Neural cell (in vitro differentiated cells): ENCODE results near the gene MAD1L1. TPM values are rescaled to one million over a fixed set of nuclear protein-coding genes. Genes with fewer than 3 reads are reported as not detected.

Experiments
- H2AFZ ChIP-seq: fragments of 200-600, 300-800 bp; sonication (generic), shearing (Covaris generic); 2 replicates; pipeline ENCODE4 v1.6.0; 2014; ENCODE audit warnings: low read depth, mild to moderate bottlenecking, antibody characterized with exemption, low read length, moderate library complexity
- H3F3A ChIP-seq: fragments of 200-600 bp; shearing (Covaris generic); 2 replicates; pipeline ENCODE4 v1.6.1; 2016; ENCODE audit warnings: mild to moderate bottlenecking, moderate library complexity, mixed read lengths, antibody characterized with exemption, low read length; ENCODE audit not compliant: insufficient read depth, poor library complexity, severe bottlenecking
- H3K27ac ChIP-seq: fragments of 200-600, 300-800 bp; sonication (generic), shearing (Covaris generic); 2 replicates; pipeline ENCODE4 v1.5.1; 2014; ENCODE audit warnings: mild to moderate bottlenecking, low read length, moderate library complexity
- H3K27me3 ChIP-seq: fragments of 300-800, 200-600 bp; sonication (generic), shearing (Covaris generic); 2 replicates; pipeline ENCODE4 v1.6.0; 2014; ENCODE audit warnings: mild to moderate bottlenecking, low read depth, low read length, moderate library complexity; ENCODE audit not compliant: insufficient read depth
- H3K36me3 ChIP-seq: fragments of 300-800, 200-600 bp; sonication (generic), shearing (Covaris generic); 2 replicates; pipeline ENCODE4 v1.5.1; 2014; ENCODE audit warnings: mild to moderate bottlenecking, antibody characterized with exemption, low read length, moderate library complexity; ENCODE audit not compliant: insufficient read depth
- H3K4me2 ChIP-seq: fragments of 300-800, 200-600 bp; sonication (generic), shearing (Covaris generic); 2 replicates; pipeline ENCODE4 v1.6.0; 2014; ENCODE audit warnings: mild to moderate bottlenecking, low read length
- H3K4me3 ChIP-seq: fragments of 300-800, 200-600 bp; sonication (generic), shearing (Covaris generic); 2 replicates; pipeline ENCODE4 v1.5.1; 2014; ENCODE audit warnings: mild to moderate bottlenecking, low read length, moderate library complexity
- H3K79me2 ChIP-seq: fragments of 200-600 bp; shearing (Covaris generic); replicated peaks from 2 replicates; pipeline ENCODE4 v1.6.0; 2014; ENCODE audit warnings: mild to moderate bottlenecking, low read length, moderate library complexity; ENCODE audit not compliant: insufficient read depth
- H3K9ac ChIP-seq: fragments of 300-800, 200-600 bp; sonication (generic), shearing (Covaris generic); 2 replicates; pipeline ENCODE4 v1.6.1; 2016; ENCODE audit warnings: mild to moderate bottlenecking, low read length, mixed read lengths
- H3K9me2 ChIP-seq: fragments of 200-600 bp; shearing (Covaris generic); 2 replicates; pipeline ENCODE4 v1.6.1; 2016; ENCODE audit warnings: mild to moderate bottlenecking, low read length, mixed read lengths; ENCODE audit not compliant: insufficient read depth
- H3K9me3 ChIP-seq: fragments of 200-600, 300-800 bp; sonication (generic), shearing (Covaris generic); 2 replicates; pipeline ENCODE4 v1.6.1; 2016; ENCODE audit warnings: mild to moderate bottlenecking, mixed run types, low read length, moderate library complexity, mixed read lengths
- H4K20me1 ChIP-seq: fragments of 200-600 bp; shearing (Covaris generic); 2 replicates; pipeline ENCODE4 v1.6.1; 2016; ENCODE audit warnings: mild to moderate bottlenecking, mixed run types; ENCODE audit not compliant: insufficient read depth
- CTCF ChIP-seq: fragments of 450-650 bp; IDR thresholded peaks from 2 replicates; pipeline ENCODE4 v1.5.1; 2014; ENCODE audit warnings: antibody characterized with exemption, mild to moderate bottlenecking, moderate library complexity; ENCODE audit not compliant: poor library complexity, severe bottlenecking
- EP300 ChIP-seq: fragments of 450-650 bp; conservative IDR thresholded peaks from 2 replicates; pipeline ENCODE4 v1.6.1; 2014; ENCODE audit warnings: antibody characterized with exemption, mild to moderate bottlenecking, moderate library complexity; ENCODE audit not compliant: poor library complexity, severe bottlenecking
- EZH2 ChIP-seq: fragments of 200-600, 300-800 bp; shearing (Covaris generic), sonication (generic); IDR thresholded peaks from 2 replicates; pipeline ENCODE4 v1.6.1; 2014; ENCODE audit warnings: antibody characterized with exemption, low read length, borderline replicate concordance, mild to moderate bottlenecking; ENCODE audit not compliant: insufficient read depth, poor library complexity, severe bottlenecking
- MXI1 ChIP-seq: fragments of 450-650 bp; conservative IDR thresholded peaks from 2 replicates; pipeline ENCODE4 v1.6.1; 2014; ENCODE audit warnings: antibody characterized with exemption, mild to moderate bottlenecking; ENCODE audit not compliant: poor library complexity, severe bottlenecking
- POLR2AphosphoS5 ChIP-seq: IDR thresholded peaks from 2 replicates; pipeline ENCODE4 v1.6.1; 2012
- RAD21 ChIP-seq: fragments of 450-650 bp; conservative IDR thresholded peaks from 2 replicates; pipeline ENCODE4 v1.6.1; 2014; ENCODE audit warnings: antibody characterized with exemption, mild to moderate bottlenecking, moderate library complexity
- SMC3 ChIP-seq: fragments of 450-650 bp; conservative IDR thresholded peaks from 2 replicates; pipeline ENCODE4 v1.6.1; 2014; ENCODE audit warnings: antibody characterized with exemption, mild to moderate bottlenecking, moderate library complexity; ENCODE audit not compliant: poor library complexity
- TAF1 ChIP-seq: IDR thresholded peaks from 2 replicates; pipeline ENCODE4 v1.6.1; 2012; ENCODE audit warnings: low read depth
- polyA plus RNA-seq: library from polyadenylated mRNA; depleted of rRNA; stranded (reverse); fragments of >200 nt; gene quantifications from 2 replicates; pipeline ENCODE4 v1.2.3, GENCODE V29; 2014
- TF ChIP-seq, protein P1 (sequence below): IDR thresholded peaks from 2 replicates; pipeline ENCODE4 v1.6.1; 2012; ENCODE audit warnings: borderline replicate concordance

The MAD1L1 gene
- polyA plus RNA-seq, 1 donor from 2014 or later = 31.4 TPM

DNA sequence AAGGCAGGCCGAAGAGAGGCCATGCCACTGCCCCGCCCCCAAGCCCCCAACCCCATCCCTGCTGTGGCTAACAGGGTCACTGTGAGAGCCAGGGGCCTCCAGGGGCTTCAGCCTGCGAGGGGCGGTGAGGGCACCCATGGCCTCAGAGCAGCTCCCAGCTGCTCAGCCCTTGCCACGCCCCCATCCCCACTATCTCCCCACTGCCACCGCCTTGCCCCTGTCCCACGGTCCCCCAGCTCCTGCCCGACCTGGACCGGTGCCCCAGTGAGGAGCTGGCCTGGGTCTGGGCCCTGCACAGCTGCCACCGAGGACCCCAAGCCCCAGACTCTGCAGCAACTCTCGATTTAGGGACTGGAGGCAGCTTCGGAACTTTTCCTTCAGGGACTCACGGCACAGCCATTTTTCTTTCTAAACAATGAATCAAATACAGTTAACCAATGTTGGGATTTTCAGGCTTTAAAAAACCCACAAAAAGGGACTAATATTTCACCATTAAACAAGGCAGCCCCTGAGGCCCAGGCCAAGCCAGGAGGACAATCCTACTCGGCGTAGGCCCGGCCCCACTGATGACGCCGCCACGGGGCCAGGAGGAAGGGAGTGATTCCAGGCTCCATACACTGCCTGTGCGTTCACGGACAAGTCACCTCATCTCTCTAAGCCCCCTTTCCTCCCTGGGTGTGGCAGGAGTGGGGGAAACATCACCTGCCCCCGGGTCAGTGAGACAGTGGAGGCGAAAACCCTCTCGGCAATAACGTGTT lies 325.6 kb downstream of the MAD1L1 start:
- Histone ChIP-seq H4K20me1 (no peaks in the 10 kb centered on the region), H3K9me2 (no peaks in the 10 kb centered on the region), H3K9ac (no peak overlapping the region), H3K27ac (no peak overlapping the region), H3K4me2 (no peak overlapping the region), H3K9me3 (no peaks in the 10 kb centered on the region), H3K4me3 (no peak overlapping the region), H3K79me2 (no peaks in the 10 kb centered on the region), H3K27me3 (no peaks in the 10 kb centered on the region), H3F3A (no peaks in the 10 kb centered on the region), H3K36me3 (no peaks in the 10 kb centered on the region), H2AFZ (no peak overlapping the region)
- no peak for TF ChIP-seq MXI1
- no peak for TF ChIP-seq POLR2AphosphoS5
- TF ChIP-seq RAD21 = no peak

DNA sequence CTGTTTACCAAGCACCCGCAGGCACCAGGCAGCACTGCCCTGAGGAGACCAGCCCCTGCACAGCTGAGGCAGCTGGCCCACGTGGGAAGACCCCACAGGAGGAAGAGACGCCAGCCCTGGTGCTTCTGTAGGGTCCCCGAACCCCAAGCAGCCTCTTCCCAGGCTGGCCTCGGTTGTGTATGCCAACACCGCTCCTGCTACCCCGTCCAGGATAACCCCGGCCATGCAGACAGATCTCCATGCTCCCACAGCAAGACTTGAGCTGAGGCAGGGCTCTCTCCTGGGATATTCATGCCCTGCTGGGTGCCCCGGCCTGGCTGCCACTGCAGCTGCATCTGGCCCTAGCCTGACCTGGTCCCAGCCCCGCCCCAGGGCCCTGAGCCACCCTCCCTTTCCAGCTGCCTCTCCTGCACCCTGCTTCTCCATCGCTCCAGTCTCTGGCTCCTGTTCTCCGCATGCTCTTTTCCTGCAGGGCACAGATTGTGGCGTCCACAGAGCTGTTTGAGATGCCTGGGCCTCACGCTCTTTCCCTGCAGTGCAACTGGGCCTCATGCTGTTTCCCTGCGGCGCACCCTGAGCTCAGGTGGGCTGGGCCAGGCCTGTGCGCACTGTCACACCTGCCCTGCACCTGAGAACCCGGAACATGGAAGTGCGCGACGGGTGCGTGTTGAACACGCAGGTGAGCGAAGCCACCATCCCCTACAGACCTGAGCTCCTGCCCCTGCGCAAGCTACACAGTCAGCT lies 326.5 kb downstream of the MAD1L1 start:
- H3K4me2 ChIP-seq = no peak overlapping the region
- no peaks in the 10 kb centered on the region for H3K9me2 ChIP-seq
- TF ChIP-seq EZH2 = no peak
- TF ChIP-seq, protein P1, sequence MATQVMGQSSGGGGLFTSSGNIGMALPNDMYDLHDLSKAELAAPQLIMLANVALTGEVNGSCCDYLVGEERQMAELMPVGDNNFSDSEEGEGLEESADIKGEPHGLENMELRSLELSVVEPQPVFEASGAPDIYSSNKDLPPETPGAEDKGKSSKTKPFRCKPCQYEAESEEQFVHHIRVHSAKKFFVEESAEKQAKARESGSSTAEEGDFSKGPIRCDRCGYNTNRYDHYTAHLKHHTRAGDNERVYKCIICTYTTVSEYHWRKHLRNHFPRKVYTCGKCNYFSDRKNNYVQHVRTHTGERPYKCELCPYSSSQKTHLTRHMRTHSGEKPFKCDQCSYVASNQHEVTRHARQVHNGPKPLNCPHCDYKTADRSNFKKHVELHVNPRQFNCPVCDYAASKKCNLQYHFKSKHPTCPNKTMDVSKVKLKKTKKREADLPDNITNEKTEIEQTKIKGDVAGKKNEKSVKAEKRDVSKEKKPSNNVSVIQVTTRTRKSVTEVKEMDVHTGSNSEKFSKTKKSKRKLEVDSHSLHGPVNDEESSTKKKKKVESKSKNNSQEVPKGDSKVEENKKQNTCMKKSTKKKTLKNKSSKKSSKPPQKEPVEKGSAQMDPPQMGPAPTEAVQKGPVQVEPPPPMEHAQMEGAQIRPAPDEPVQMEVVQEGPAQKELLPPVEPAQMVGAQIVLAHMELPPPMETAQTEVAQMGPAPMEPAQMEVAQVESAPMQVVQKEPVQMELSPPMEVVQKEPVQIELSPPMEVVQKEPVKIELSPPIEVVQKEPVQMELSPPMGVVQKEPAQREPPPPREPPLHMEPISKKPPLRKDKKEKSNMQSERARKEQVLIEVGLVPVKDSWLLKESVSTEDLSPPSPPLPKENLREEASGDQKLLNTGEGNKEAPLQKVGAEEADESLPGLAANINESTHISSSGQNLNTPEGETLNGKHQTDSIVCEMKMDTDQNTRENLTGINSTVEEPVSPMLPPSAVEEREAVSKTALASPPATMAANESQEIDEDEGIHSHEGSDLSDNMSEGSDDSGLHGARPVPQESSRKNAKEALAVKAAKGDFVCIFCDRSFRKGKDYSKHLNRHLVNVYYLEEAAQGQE = no peak
- no peak for TF ChIP-seq POLR2AphosphoS5
- no peak for TF ChIP-seq RAD21
- no peak for TF ChIP-seq SMC3
- no peak for TF ChIP-seq TAF1
- no peak for TF ChIP-seq MXI1
- no peak for TF ChIP-seq CTCF
- no peak for TF ChIP-seq EP300
- H3F3A ChIP-seq = no peaks in the 10 kb centered on the region
- H3K9me3 ChIP-seq = no peaks in the 10 kb centered on the region
- no peaks in the 10 kb centered on the region for H3K27me3 ChIP-seq
- H2AFZ ChIP-seq = no peak overlapping the region
- H3K36me3 ChIP-seq = no peaks in the 10 kb centered on the region
- H3K79me2 ChIP-seq = no peaks in the 10 kb centered on the region
- no peak overlapping the region for H3K4me3 ChIP-seq
- H4K20me1 ChIP-seq = no peaks in the 10 kb centered on the region
- H3K27ac ChIP-seq = no peak overlapping the region
- no peak overlapping the region for H3K9ac ChIP-seq
